Fibroblast of mammary gland (primary cell): ENCODE data around the gene RELN.

Experiments used
- DNase-seq: peaks from one replicate; pipeline ENCODE4 v3.0.0-alpha.2; 2010; ENCODE audit warnings: low read depth
- H3K4me3 ChIP-seq: 2 replicates; pipeline ENCODE4 v1.5.1; 2011; ENCODE audit warnings: low read depth, mild to moderate bottlenecking, low read length, moderate library complexity; ENCODE audit not compliant: control insufficient read depth
- CTCF ChIP-seq: conservative IDR thresholded peaks from 2 replicates; pipeline ENCODE4 v1.5.1; 2011; ENCODE audit warnings: low read depth, low read length, inconsistent platforms; ENCODE audit not compliant: control insufficient read depth, insufficient read depth

Gene RELN

DNA sequence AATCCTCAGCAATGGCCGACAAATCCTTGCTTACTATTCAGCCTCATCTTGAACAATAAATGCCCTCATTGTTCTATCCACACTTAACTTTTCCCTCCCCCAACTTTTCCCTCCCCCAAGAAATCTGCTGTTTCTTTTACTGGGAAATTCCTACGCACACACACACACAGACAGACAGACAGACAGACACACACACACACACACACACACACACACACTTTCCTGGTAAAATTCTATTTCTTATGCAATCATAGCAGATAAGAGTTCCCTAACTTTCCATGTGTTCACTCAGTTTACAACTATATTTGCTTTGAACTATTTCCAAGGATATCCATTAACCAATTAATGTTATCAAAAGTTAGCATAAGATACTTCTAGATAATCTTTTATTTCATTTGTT lies 52.9 kb downstream of the RELN start:
- TF ChIP-seq CTCF = no peak
- H3K4me3 ChIP-seq = no peak overlapping the region
- DNase-seq = no peak

DNA sequence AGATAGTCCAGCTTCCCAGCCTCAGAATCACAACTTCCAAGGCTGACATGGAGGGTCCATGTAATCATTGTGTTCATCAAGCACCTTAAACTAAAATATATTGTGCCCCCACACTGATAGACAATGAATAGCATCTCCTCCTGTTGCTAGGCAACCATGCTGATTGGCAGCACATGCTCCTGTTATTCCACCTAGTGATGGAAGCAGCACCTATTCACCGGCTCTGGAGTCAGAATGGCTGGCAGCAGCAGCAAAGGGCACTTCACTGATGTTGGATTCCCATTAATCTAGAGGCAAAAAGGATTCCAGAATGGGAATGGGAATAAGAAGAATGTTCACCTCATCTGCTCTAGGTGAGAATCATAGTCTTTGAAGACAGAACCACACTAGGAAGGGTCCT lies 55.0 kb downstream of the RELN start:
- no peak overlapping the region for H3K4me3 ChIP-seq
- no peak for DNase-seq
- no peak for TF ChIP-seq CTCF

DNA sequence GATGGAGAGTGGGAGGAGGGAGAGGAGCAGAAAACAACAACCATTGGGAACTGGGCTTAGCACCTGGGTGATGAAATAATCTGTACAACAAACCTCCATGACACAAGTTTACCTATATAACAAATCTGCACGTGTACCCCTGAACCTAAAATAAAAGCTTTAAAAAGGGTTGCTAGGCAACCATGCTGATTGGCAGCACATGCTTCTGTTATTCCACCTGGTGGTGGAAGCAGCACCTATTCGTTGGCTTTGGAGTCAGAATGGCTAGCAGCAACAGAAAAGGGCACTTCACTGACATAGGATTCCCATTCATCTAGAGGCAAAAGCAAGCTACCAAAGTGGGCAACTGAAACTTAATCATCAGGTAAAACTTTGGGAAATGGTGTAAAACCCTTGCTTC lies 57.1 kb downstream of the RELN start:
- DNase-seq = no peak
- no peak overlapping the region for H3K4me3 ChIP-seq
- no peak for TF ChIP-seq CTCF

DNA sequence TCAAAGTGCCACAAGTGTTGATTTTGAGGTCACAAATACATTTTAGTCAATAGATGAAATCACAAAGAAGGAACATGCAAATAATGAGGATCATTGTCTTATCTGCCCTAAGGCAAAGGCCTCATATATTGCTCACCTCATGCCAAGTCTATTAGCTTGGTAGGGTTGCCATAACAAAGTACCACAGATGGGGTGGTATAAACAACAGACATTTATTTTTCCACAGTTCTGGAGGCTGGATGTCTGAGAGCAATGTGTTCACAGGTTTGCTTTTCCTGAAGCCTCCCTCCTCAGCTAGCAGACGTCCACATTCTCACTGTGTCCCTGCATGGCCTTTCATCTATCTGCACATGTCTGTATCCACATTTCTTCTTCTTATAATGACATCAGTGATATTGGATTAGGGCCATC lies 59.6 kb downstream of the RELN start:
- no peak overlapping the region for H3K4me3 ChIP-seq
- DNase-seq = no peak
- no peak for TF ChIP-seq CTCF

GRCh38 chr7:103928581-103928980 lies 60.9 kb downstream of the RELN start:
- no peak for DNase-seq
- H3K4me3 ChIP-seq = no peak overlapping the region
- TF ChIP-seq CTCF = no peak

GRCh38 chr7:103924184-103924583 lies 65.3 kb downstream of the RELN start:
- no peak for DNase-seq
- no peak for TF ChIP-seq CTCF

GRCh38 chr7:103922407-103922806 lies 67.1 kb downstream of the RELN start:
- no peak for TF ChIP-seq CTCF
- DNase-seq = no peak
- H3K4me3 ChIP-seq = no peak overlapping the region

More at GRCh38 chr7:103924184-103924583, 65.3 kb downstream of the RELN start:
- no peak overlapping the region for H3K4me3 ChIP-seq
